ENCODE measurements around the gene SLC39A10. TPM values are rescaled to one million over a fixed set of nuclear protein-coding genes. Genes with fewer than 3 reads are reported as not detected.

The SLC39A10 gene
- total and polyA plus RNA-seq, 9 of the 15 experiments (the other 6 are each of a cell fraction or from before 2014, with no cell fraction given) = 12.5 to 40.1 (median 23.1) TPM

GRCh38 chr2:195642027-195642678 lies 14.9 kb upstream of the SLC39A10 start:
- no TSS peak for BruUV-seq (replicated peaks)

GRCh38 chr2:195642679-195643068 lies 14.4 kb upstream of the SLC39A10 start:
- no TSS peak for BruUV-seq (replicated peaks)
- Histone ChIP-seq H4K20me1 (replicated peaks; ENCODE audit: control insufficient read depth, insufficient read depth, low read length) (no peaks in the 10 kb centered on the region), H3K27ac (ENCODE audit: extremely low read depth, low read depth, low read length) (no peak overlapping the region), H3K27me3 (ENCODE audit: control insufficient read depth in 2 of 2, insufficient read depth in 2 of 2, low read length in 2 of 2) (no peaks in the 10 kb centered on the region), H3K4me2 (ENCODE audit: insufficient read depth, low read length) (no peak overlapping the region), H3K36me3 (ENCODE audit: control insufficient read depth, insufficient read depth, low read length) (no peaks in the 10 kb centered on the region), H3K4me3 (no peak overlapping the region), H3K4me1 (replicated peaks in 1 of 2; ENCODE audit: control insufficient read depth in 2 of 2, insufficient read depth in 2 of 2, low read length in 2 of 2) (peaks cover 4 to 12% of the 10 kb centered on the region in 2 experiments; a peak in 3 of 5 replicates), H3K9ac (ENCODE audit: insufficient read depth in 1 of 2, low read depth in 2 of 2, low read length in 2 of 2) (no peak overlapping the region), H3K9me1 (ENCODE audit: control insufficient read depth, insufficient read depth, low read length) (no peaks in the 10 kb centered on the region), H3K9me3 (replicated peaks; ENCODE audit: control insufficient read depth, insufficient read depth, low read depth, low read length) (no peaks in the 10 kb centered on the region), H2AFZ (ENCODE audit: low read depth, low read length) (no peak overlapping the region), H3K79me2 (ENCODE audit: control insufficient read depth, insufficient read depth, low read length) (no peaks in the 10 kb centered on the region)
- in situ Hi-C loops (cut with MboI) = no loop called here
- FAIRE-seq (no peak), DNase-seq (ENCODE audit: extremely low read depth in 1 of 4, low spot score in 3 of 4) (no peak), ATAC-seq (no peak)
- CTCF ChIA-PET (ENCODE audit: low intra/inter-chr PET ratio) = no interaction called here
- intact Hi-C loops (cut with micrococcal nuclease) = no loop called here
- POLR2A ChIA-PET = no interaction called here
- WGBS (ENCODE audit: insufficient coverage, low coverage, missing lambda C conversion rate) = 56% methylated on average over 1 of the region's 1 CpG
- TF ChIP-seq JUND (IDR thresholded peaks at IDR 0.05; ENCODE audit: borderline replicate concordance, low read depth, low read length) = no peak
- no peak for TF ChIP-seq JUND (tag; IDR thresholded peaks at IDR 0.05; ENCODE audit: borderline replicate concordance, low read depth, low read length)
- no peak for TF ChIP-seq NEUROD1 (IDR thresholded peaks at IDR 0.05; ENCODE audit: borderline replicate concordance, low read depth, low read length, partially characterized antibody)
- TF ChIP-seq NKRF (IDR thresholded peaks at IDR 0.05; ENCODE audit: borderline replicate concordance) = no peak
- TF ChIP-seq SMAD1 (IDR thresholded peaks at IDR 0.05; ENCODE audit: low read depth, low read length, partially characterized antibody) = no peak
- TF ChIP-seq BRF2 (IDR thresholded peaks at IDR 0.05; ENCODE audit: borderline replicate concordance, insufficient read depth, insufficient read length) = no peak
- no peak for TF ChIP-seq HDGF (IDR thresholded peaks at IDR 0.05)
- TF ChIP-seq ZNF583 (CRISPR knock-in tag; IDR thresholded peaks at IDR 0.05) = no peak
- no peak for TF ChIP-seq ZNF239 (CRISPR knock-in tag; IDR thresholded peaks at IDR 0.05)
- TF ChIP-seq TRIM25 (IDR thresholded peaks at IDR 0.05; ENCODE audit: borderline replicate concordance) = no peak

More at GRCh38 chr2:195642027-195642678, 14.9 kb upstream of the SLC39A10 start:
- H3K27ac ChIP-seq (ENCODE audit: extremely low read depth, low read depth, low read length) = no peak overlapping the region
- H4K20me1 ChIP-seq (replicated peaks; ENCODE audit: control insufficient read depth, insufficient read depth, low read length) = no peaks in the 10 kb centered on the region
- H2AFZ ChIP-seq (ENCODE audit: low read depth, low read length) = peak overlapping the region; percentile 44; the same call in 1 of the 2 replicates
- ChIA-PET POLR2A (interaction anchor here (0.6 kb wide), 1 partner anchor 628 kb away, joined by 3 read pairs; no protein-coding TSS in a partner anchor), CTCF (ENCODE audit: low intra/inter-chr PET ratio) (no interaction called here)
- H3K9me1 ChIP-seq (ENCODE audit: control insufficient read depth, insufficient read depth, low read length) = no peaks in the 10 kb centered on the region
- WGBS (ENCODE audit: insufficient coverage, low coverage, missing lambda C conversion rate) = 39% methylated on average over 4 of the region's 5 CpGs
- no peaks in the 10 kb centered on the region for H3K27me3 ChIP-seq (ENCODE audit: control insufficient read depth in 2 of 2, insufficient read depth in 2 of 2, low read length in 2 of 2)
- FAIRE-seq (no peak), ATAC-seq (no peak), DNase-seq (ENCODE audit: extremely low read depth in 1 of 4, low spot score in 3 of 4) (no peak)
- H3K36me3 ChIP-seq (ENCODE audit: control insufficient read depth, insufficient read depth, low read length) = no peaks in the 10 kb centered on the region
- H3K79me2 ChIP-seq (ENCODE audit: control insufficient read depth, insufficient read depth, low read length) = no peaks in the 10 kb centered on the region
- no peak overlapping the region for H3K4me2 ChIP-seq (ENCODE audit: insufficient read depth, low read length)
- H3K9ac ChIP-seq (ENCODE audit: insufficient read depth in 1 of 2, low read depth in 2 of 2, low read length in 2 of 2) = no peak overlapping the region
- in situ Hi-C loops (cut with MboI) (no loop called here), intact Hi-C loops (cut with micrococcal nuclease) (no loop called here)
- H3K4me3 ChIP-seq = no peak overlapping the region
- H3K9me3 ChIP-seq (replicated peaks; ENCODE audit: control insufficient read depth, insufficient read depth, low read depth, low read length) = no peaks in the 10 kb centered on the region
- TF ChIP-seq ERF (CRISPR knock-in tag; IDR thresholded peaks at IDR 0.05) (no peak), C11orf30 (IDR thresholded peaks at IDR 0.05; ENCODE audit: low read depth) (peak; percentile 31; the same call in 1 of the 2 replicates)
- H3K4me1 ChIP-seq (replicated peaks in 1 of 2; ENCODE audit: control insufficient read depth in 2 of 2, insufficient read depth in 2 of 2, low read length in 2 of 2) = peaks cover 4 to 11% of the 10 kb centered on the region in 2 experiments; a peak in 4 of 5 replicates

Measured in K562 (cell line).